GM18519 (cell line): ENCODE measurements around the gene CDK17.
"Not testable (repeated sequence)": the region's sequence is repeated elsewhere in the genome, so short reads cannot be mapped to it uniquely, and the experiment has no call there.

Source experiments
- ATAC-seq: cut with Tn5 transposase; IDR thresholded peaks from one replicate; pipeline ENCODE4 v1.9.1; 2021; ENCODE audit warnings: mild to moderate bottlenecking, moderate library complexity; ENCODE audit not compliant: unreplicated experiment, low FRiP score

Gene CDK17

GRCh38 chr12:96419576-96420276 lies 19.5 kb upstream of the CDK17 start:
- peak; percentile 54 for ATAC-seq

- ATAC-seq = not testable (repeated sequence)
Measured at GRCh38 chr12:96417688-96418087, 17.4 kb upstream of the CDK17 start.

- no peak for ATAC-seq
Measured at GRCh38 chr12:96416033-96416799, 16.0 kb upstream of the CDK17 start.

GRCh38 chr12:96414637-96415036 lies 14.4 kb upstream of the CDK17 start:
- no peak for ATAC-seq

GRCh38 chr12:96412431-96412830 lies 12.2 kb upstream of the CDK17 start:
- ATAC-seq = no peak

- ATAC-seq = no peak
Measured at GRCh38 chr12:96409731-96410130, 9.5 kb upstream of the CDK17 start.

GRCh38 chr12:96408993-96409392 lies 8.8 kb upstream of the CDK17 start:
- no peak for ATAC-seq

- peak; percentile 90 for ATAC-seq
Measured at GRCh38 chr12:96407429-96408097, 7.3 kb upstream of the CDK17 start.

- no peak for ATAC-seq
Measured at GRCh38 chr12:96404696-96405095, 4.5 kb upstream of the CDK17 start.

GRCh38 chr12:96403870-96404269 lies 3.6 kb upstream of the CDK17 start:
- ATAC-seq = no peak

GRCh38 chr12:96402522-96402921 lies 2.3 kb upstream of the CDK17 start:
- ATAC-seq = not testable (repeated sequence)

- no peak for ATAC-seq
Measured at GRCh38 chr12:96402061-96402460, 1.8 kb upstream of the CDK17 start.

- ATAC-seq = no peak
Measured at GRCh38 chr12:96401076-96401871, 1.0 kb upstream of the CDK17 start.

- ATAC-seq = no peak
Measured at GRCh38 chr12:96400631-96401075, 414 bp upstream of the CDK17 start.

GRCh38 chr12:96399120-96399918 lies 920 bp downstream of the CDK17 start:
- no peak for ATAC-seq

GRCh38 chr12:96398424-96399119 lies 1.7 kb downstream of the CDK17 start:
- ATAC-seq = no peak

- ATAC-seq = no peak
Measured at GRCh38 chr12:96397756-96398423, 2.3 kb downstream of the CDK17 start.

GRCh38 chr12:96396914-96397313 lies 3.3 kb downstream of the CDK17 start:
- ATAC-seq = no peak

- ATAC-seq = no peak
Measured at GRCh38 chr12:96396209-96396608, 4.0 kb downstream of the CDK17 start.
